ENCODE results near the gene LRRC8D.

GRCh38 chr1:89802051-89802450, 18.8 kb upstream of the LRRC8D start:
- no peak for TF ChIP-seq CTCF (IDR thresholded peaks at IDR 0.05)
- no peak for TF ChIP-seq E2F6 (IDR thresholded peaks at IDR 0.05; ENCODE audit: borderline replicate concordance, low read depth)
- no peak for TF ChIP-seq JUN (IDR thresholded peaks at IDR 0.05)
- TF ChIP-seq RAD21 (conservative IDR thresholded peaks at IDR 0.05 in 1 of 2, IDR thresholded peaks at IDR 0.05 in 1 of 2), result no peak
- TF ChIP-seq GATA3 (IDR thresholded peaks at IDR 0.05; ENCODE audit: borderline replicate concordance), result no peak
- no peak for TF ChIP-seq SMC3 (IDR thresholded peaks at IDR 0.05)
- TF ChIP-seq HDAC2 (IDR thresholded peaks at IDR 0.05), result no peak
- TF ChIP-seq REST (IDR thresholded peaks at IDR 0.05), result no peak
